Duodenal mucosa (tissue), 2 donors: ENCODE measurements around the gene CTSZ.
A peak's percentile ranks its signal among the peaks of the same experiment; 100 is the strongest.
"Not testable (repeated sequence)": the region's sequence is repeated elsewhere in the genome, so short reads cannot be mapped to it uniquely, and the experiment has no call there.

Experiments used
- H3K27ac ChIP-seq: one replicate; pipeline ENCODE4 v1.7.0; 2013; ENCODE audit warnings: low read depth, low read length
- H3K27me3 ChIP-seq, 2 donors: one replicate each; pipeline ENCODE4 v1.7.0; 2013; ENCODE audit warnings: low read length in 2 of 2, control low read depth in 1 of 2; ENCODE audit not compliant: insufficient read depth in 2 of 2, control insufficient read depth in 1 of 2
- H3K36me3 ChIP-seq, 2 donors: one replicate each; pipeline ENCODE4 v1.7.0; 2013; ENCODE audit warnings: low read length in 2 of 2, control low read depth in 1 of 2; ENCODE audit not compliant: insufficient read depth in 2 of 2, control insufficient read depth in 1 of 2
- H3K4me1 ChIP-seq, 2 donors: one replicate each; pipeline ENCODE4 v1.7.0; 2013; ENCODE audit warnings: low read length in 2 of 2, control low read depth in 1 of 2; ENCODE audit not compliant: insufficient read depth in 2 of 2, control insufficient read depth in 1 of 2
- H3K4me3 ChIP-seq, 2 donors: one replicate each; pipeline ENCODE4 v1.7.0; 2013; ENCODE audit warnings: low read length in 2 of 2, low read depth in 1 of 2
- H3K9ac ChIP-seq, 2 donors: one replicate each; pipeline ENCODE4 v1.7.0; 2013; ENCODE audit warnings: low read length in 2 of 2, low read depth in 1 of 2
- H3K9me3 ChIP-seq, 2 donors: one replicate each; pipeline ENCODE4 v1.7.0; 2013; ENCODE audit warnings: low read length in 2 of 2, control low read depth in 1 of 2; ENCODE audit not compliant: control insufficient read depth in 1 of 2

The CTSZ gene

DNA sequence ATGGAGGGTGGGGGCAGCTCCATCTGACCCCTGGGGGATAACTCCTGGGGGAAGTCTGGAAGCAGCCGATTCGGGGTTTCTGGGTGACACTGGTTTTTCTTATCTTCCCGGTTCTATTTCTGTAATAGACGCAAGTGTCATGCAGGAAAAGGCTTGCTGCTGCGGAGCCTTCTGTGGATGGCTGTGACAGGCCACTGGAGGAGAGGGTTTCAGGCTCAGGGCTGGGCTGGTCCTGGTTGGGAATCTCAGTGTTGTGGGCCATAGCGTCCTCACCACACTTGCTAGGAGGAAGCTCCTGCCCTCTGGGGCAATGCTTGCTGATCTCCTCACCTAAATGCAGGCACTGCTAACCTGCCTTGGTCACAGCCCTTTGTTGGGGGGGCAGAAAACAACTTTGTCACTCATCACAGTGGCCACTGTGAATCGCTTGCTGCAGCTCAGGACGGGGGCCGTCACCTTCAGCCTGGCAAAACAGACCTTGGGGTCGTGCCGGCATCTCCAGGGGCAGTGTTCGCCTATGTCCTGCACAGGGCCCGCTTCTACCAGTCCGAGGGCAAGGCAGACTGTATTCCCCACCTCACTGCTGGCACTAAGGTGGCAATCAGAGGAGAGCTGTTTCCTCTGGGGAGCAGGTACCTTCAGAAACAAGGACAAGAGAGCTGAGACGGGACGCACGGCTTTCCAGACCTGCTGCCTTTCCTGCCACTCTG, 7.8 kb upstream of the CTSZ start:
- Histone ChIP-seq H3K27me3 (no peaks in the 10 kb centered on the region), H3K4me1 (peaks cover 14 to 20% of the 10 kb centered on the region in 2 donors), H3K27ac (no peak overlapping the region), H3K4me3 (no peak overlapping the region), H3K9me3 (no peaks in the 10 kb centered on the region), H3K36me3 (no peaks in the 10 kb centered on the region), H3K9ac (no peak overlapping the region)

DNA sequence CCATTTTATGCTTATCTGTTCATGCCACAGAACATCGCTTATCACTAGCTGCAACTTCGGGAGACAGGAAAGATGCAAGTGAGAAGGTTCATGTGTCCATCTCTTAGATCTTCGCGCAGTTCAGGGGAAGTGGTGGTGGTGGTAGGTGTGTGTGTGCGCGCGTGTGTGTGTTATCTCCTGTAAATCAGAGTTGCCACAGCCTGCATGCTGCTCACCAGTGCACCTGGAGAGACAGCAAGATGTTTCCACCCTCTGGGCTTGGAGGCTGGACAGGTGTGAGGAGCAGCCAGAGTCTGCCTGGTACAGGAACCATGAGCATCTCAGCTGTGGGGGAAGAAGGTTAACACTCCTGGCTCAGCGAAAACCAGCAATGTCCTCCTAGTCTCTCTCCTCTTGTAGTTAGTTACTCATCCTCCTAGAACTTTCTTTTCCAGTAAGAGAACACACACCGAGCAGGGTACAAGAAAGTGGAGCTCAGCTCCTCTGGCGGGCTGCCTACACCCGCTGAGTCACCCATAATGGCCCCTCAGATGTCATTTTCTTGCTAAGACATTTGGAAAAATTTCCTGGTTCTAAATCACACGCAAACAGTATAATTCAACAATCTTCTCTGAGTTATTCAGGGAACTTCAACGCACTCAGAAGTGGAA, 7.0 kb upstream of the CTSZ start:
- no peak overlapping the region for H3K27ac ChIP-seq
- no peaks in the 10 kb centered on the region for H3K9me3 ChIP-seq
- peaks cover 16 to 22% of the 10 kb centered on the region in 2 donors for H3K4me1 ChIP-seq
- H3K36me3 ChIP-seq, result no peaks in the 10 kb centered on the region
- no peak overlapping the region for H3K9ac ChIP-seq
- no peaks in the 10 kb centered on the region for H3K27me3 ChIP-seq
- H3K4me3 ChIP-seq, result no peak overlapping the region

DNA sequence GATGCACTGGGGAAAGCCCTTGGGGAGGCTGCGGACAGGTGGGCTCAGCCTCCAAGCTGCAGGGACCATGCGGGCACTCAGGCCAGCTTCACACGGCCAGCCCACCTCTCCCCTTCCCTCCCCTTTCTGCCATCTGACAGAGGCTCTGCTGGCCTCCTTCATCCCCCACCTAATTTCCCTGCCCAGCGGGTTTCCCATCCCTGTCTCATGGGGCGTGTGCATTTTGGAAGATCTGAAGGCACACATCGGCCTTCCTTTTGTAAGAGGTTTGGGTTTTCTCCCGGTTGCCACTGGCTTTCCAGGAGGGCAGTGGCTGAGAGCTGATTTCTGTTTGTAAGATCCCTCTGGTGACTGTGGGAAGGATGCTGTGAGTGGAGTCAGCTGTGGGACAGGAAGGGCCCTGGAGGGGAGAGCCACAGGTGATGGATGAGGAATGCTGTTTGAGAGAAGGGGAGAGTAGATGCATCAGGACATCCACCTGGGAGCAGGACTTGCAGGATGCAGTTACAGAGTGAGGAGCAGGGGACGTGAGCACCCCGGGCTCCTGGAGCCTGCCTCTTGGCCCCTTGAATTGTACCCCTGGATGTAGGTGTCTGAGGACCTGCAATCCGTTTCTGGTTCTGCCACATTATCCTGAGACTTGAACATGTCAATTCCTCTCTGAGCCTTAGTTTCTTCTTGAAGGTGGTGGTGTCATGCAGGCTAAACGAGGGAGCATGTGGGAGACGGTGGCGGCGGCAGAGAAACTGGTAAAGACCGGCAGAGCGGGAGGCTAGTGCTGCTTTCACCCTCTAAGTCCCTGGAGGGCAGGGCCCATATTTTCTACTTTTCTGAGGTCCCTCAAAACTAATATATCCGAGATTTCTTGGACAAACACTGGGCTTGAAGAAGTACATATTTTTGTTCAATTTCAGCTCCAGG, 6.2 kb upstream of the CTSZ start:
- H3K9me3 ChIP-seq, result no peaks in the 10 kb centered on the region
- no peak overlapping the region for H3K4me3 ChIP-seq
- no peak overlapping the region for H3K27ac ChIP-seq
- no peaks in the 10 kb centered on the region for H3K27me3 ChIP-seq
- no peak overlapping the region for H3K9ac ChIP-seq
- no peaks in the 10 kb centered on the region for H3K36me3 ChIP-seq
- H3K4me1 ChIP-seq, result peaks cover 19 to 27% of the 10 kb centered on the region in 2 donors

DNA sequence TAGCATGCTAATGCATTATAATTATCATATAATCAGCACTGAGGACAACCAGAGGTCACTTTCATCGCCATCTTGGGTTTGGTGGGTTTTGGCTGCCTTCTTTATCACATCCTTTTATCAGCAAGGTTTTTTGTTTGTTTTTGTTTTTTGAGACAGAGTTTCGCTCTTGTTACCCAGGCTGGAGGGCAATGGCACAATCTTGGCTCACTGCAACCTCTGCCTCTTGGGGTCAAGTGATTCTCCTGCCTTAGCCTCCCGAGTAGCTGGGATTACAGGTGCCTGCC, 4.8 kb upstream of the CTSZ start:
- not testable (repeated sequence) for H3K27ac ChIP-seq, H3K9ac ChIP-seq, H3K9me3 ChIP-seq, H3K36me3 ChIP-seq, H3K4me3 ChIP-seq, H3K27me3 ChIP-seq
- peaks cover 29 to 33% of the 10 kb centered on the region in 2 donors for H3K4me1 ChIP-seq

DNA sequence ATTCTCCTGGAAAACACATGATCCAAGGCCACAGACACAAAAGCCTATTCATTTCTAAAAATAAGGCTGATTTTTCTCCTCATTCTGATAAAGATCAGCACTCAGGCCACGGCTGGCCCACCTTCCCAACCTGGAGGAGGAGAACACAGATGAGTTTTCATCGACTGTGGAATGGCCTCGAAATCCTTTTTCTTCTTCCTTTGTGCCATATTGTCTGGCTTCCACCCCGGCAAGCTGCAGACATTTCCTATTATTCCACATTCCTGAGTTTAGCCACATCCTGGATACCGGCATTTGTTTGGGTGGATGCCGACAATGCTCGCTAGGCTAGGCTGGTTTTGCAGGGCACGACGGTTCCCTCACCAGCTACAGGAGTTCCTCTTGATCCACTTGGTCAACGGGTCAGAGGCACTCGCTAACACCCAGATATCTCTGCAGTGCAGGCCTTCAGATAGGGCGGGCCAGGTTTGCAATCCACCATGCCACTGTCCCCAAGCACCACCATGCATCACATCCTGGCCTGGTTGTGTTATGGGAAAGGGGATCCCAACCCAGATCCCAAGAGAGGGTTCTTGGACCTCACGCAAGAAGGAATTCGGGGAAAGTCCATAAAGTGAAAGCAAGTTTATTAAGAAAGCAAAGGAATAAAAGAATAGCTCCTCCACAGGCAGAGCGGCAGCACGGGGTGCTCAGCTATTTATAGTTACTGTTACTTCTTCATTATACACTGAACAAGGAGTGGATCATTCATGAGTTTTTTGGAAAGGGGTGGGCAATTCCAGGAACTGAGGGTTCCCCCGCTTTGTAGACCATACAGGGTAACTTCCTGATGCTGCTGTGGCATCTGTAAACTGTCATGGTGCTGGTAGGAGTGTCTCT, 4.2 kb upstream of the CTSZ start:
- Histone ChIP-seq H3K4me1 (peaks cover 29 to 35% of the 10 kb centered on the region in 2 donors), H3K27ac (no peak overlapping the region), H3K4me3 (no peak overlapping the region), H3K36me3 (no peaks in the 10 kb centered on the region), H3K9ac (no peak overlapping the region), H3K9me3 (no peaks in the 10 kb centered on the region), H3K27me3 (no peaks in the 10 kb centered on the region)

DNA sequence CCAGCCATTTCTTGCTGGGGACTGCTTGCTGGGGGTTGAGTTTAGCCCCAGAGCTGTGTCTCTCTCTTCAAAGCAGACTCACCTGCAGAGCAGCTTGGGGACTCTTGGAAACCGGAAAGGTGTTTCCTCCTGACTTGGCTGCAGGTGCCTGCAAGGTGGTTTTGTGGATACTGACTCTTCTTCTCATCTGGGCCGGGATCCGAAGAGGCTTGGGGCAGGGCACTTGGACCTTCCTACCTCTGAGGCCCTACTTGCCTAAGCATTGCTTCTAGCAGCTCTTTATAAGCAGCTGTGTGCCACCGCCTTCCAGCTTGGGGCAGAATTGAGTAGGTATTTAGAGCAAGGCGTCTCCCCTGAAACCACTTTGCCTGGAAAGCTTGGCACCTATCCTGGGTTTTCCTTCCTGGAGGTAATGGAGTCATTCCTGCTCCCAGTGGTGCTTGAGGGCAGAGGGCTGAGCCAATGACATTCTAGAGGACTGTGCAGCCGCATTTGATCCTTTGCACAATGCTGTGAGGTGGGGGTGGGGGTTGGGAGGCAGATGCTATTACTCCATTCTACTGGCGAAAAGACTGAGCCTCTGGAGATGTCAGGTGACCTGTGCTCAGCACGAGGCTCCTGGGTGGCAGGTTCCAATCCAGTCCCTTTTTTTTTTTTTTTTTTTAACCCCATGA, 3.4 kb upstream of the CTSZ start:
- H3K9me3 ChIP-seq, result no peaks in the 10 kb centered on the region
- H3K27me3 ChIP-seq, result no peaks in the 10 kb centered on the region
- no peak overlapping the region for H3K4me3 ChIP-seq
- H3K4me1 ChIP-seq, result peaks cover 35 to 43% of the 10 kb centered on the region in 2 donors
- H3K9ac ChIP-seq, result no peak overlapping the region
- no peak overlapping the region for H3K27ac ChIP-seq
- peaks cover 0 to under 1% of the 10 kb centered on the region in 2 donors for H3K36me3 ChIP-seq

DNA sequence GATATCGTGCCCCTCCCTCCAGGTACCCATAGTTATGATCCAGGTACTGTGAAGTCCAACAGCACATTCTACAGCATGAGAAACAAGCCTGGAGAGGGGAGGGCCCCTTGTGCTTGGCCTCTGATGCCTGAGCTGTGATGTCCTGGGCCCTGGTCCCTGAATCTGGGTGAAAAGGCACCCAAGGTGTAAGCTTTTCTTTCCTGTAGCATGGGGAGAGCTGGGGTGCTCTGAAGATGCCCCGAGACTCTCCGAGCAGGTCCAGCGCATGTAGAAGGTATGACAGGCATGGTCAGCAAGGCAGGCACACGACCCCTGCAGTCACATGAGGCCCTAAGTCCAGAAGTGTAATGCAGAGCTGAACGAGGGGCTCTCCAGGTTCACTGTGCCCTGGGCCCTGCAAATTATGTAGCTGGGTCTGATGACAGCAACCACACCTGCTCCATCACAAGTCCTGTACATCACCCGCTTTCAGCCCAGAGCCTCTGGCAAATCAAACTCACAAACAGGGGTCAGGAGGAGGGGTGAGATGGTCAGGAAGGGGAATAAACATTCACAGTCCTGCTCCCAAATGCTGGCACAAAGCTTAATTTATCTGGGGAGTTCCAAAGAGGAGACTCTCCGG, 1.8 kb upstream of the CTSZ start:
- H3K4me1 ChIP-seq, result peaks cover 50 to 57% of the 10 kb centered on the region in 2 donors
- peak overlapping the region in 1 of 2 donors; percentile 15 for H3K9ac ChIP-seq

DNA sequence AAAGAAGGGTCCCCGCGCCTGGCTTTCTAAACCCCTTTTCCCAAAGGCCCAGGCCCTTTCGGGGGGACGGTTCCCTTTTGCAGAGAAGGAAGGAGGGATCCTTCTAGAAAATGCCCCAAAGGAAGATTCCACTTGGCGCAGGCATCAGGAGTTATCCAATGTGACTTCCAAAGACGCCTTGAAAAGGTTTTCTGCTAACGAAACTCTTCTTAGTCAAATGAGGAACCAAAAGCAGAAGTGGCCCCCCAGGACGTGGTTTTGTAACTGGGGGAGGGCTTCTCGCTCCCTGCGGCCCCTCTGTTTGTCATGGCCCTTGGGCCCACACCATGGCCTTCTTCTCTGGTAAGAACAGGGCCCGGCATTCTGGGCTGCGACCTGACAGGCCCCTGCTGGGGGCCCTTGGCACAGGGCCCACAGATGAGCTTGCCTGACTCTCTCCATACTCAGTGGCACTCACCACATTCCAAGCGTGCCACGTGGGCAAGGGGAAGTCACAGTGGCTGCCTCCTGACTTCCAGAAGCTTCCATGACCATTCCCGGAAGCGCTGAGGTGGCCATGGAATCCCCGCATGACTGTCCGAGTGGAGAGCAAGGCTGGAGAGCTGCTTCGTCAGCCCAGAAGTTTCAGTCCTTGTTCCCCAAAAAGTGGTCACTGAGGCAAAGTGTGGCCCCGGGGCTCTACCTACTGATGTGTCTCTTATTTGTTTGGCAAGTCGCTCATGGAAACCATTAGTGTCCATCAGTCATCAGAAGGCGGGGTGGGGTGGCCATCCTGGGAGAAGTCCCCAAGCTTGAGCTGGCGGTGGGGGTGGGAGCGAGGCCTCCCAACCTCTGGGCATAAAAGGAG, 834 bp upstream of the CTSZ start:
- peaks cover 3 to 12% of the 10 kb centered on the region in 2 donors for H3K36me3 ChIP-seq
- peak overlapping the region; percentile 71 for H3K27ac ChIP-seq
- H3K9ac ChIP-seq, result peak overlapping the region in 1 of 2 donors; percentile 96
- peaks cover 54 to 64% of the 10 kb centered on the region in 2 donors for H3K4me1 ChIP-seq
- H3K27me3 ChIP-seq, result no peaks in the 10 kb centered on the region
- peak overlapping the region; percentile 84 to 89 for H3K4me3 ChIP-seq
- H3K9me3 ChIP-seq, result no peaks in the 10 kb centered on the region

More for the DNA sequence above, 1.8 kb upstream of the CTSZ start:
- H3K4me3 ChIP-seq, result no peak overlapping the region
- no peaks in the 10 kb centered on the region for H3K27me3 ChIP-seq
- peaks cover 3 to 4% of the 10 kb centered on the region in 2 donors for H3K36me3 ChIP-seq
- H3K27ac ChIP-seq, result no peak overlapping the region
- H3K9me3 ChIP-seq, result no peaks in the 10 kb centered on the region
